HCT116 (cell line): ENCODE results near the gene UBE2G2. TPM values are rescaled to one million over a fixed set of nuclear protein-coding genes. Genes with fewer than 3 reads are reported as not detected.

Source experiments
- ATAC-seq: fragments of 200-7000 bp; cut with Tn5 transposase; 2 replicates; pipeline ENCODE4 v1.9.1; 2020; ENCODE audit warnings: mild to moderate bottlenecking, moderate library complexity
- BruUV-seq: library from RNA; stranded (reverse); fragments of 400-500 nt; replicated peaks from 2 replicates; lab custom pipeline; 2021; lab: Mats Ljungman, UMichigan
- CTCF ChIA-PET: fragments of 300-600 bp; sonication (Branson Sonifier 250); formaldehyde crosslinking; loops from one replicate; lab custom pipeline; 2021; ENCODE audit warnings: antibody characterized with exemption; lab: Charles Lee
- POLR2A ChIA-PET: fragments of 300-600, 350-600 bp; sonication (Branson Sonifier 250); formaldehyde crosslinking; loops from one replicate; lab custom pipeline; 2021; ENCODE audit warnings: antibody characterized with exemption; lab: Charles Lee
- RAD21 ChIA-PET, 2 experiments: fragments of 300-600 bp; sonication (Branson Sonifier 250); formaldehyde crosslinking; loops; one replicate each; lab custom pipeline; 2023; ENCODE audit warnings: low total read pairs in 2 of 2; ENCODE audit not compliant: uncharacterized antibody in 2 of 2, unreplicated experiment in 2 of 2, low non-redundant PET in 1 of 2; lab: Charles Lee
- DNase-seq: peaks from one replicate; pipeline ENCODE4 v3.0.0-alpha.2; 2010; ENCODE audit warnings: low read depth, low spot score
- H2AFZ ChIP-seq: fragments of 200-600 bp; shearing (Covaris generic), sonication (generic); 2 replicates; pipeline ENCODE4 v1.6.1; 2017; ENCODE audit warnings: low read depth, mixed run types, mixed read lengths, antibody characterized with exemption, low read length; ENCODE audit not compliant: poor library complexity, severe bottlenecking
- H3K27ac ChIP-seq: 2 replicates; pipeline ENCODE4 v1.5.1; 2012; ENCODE audit warnings: low read depth, low read length
- H3K27me3 ChIP-seq: fragments of 200-600 bp; sonication (generic); 2 replicates; pipeline ENCODE4 v1.6.1; 2016; ENCODE audit warnings: mixed run types, low read length, mixed read lengths; ENCODE audit not compliant: insufficient read depth
- H3K36me3 ChIP-seq, 2 experiments: fragments of 200-500 bp in 1 of 2; fragments of 200-600 bp in 1 of 2; sonication (Bioruptor generic) in 1 of 2; sonication (generic) in 1 of 2; 2 replicates each; pipeline versions ENCODE4 v1.5.1 to v1.6.1; 2014 to 2016; ENCODE audit warnings: low read length in 2 of 2, inconsistent platforms in 1 of 2, mixed read lengths in 1 of 2, mixed run types in 1 of 2; ENCODE audit not compliant: insufficient read depth in 2 of 2, control insufficient read depth in 1 of 2
- H3K4me1 ChIP-seq, 2 experiments: fragments of 200-600 bp in 1 of 2; sonication (generic) in 1 of 2; 2 replicates each; pipeline versions ENCODE4 v1.5.1 to v1.6.1; 2012 to 2017; ENCODE audit warnings: low read length in 2 of 2, inconsistent platforms in 1 of 2, mild to moderate bottlenecking in 1 of 2, mixed read lengths in 1 of 2, mixed run types in 1 of 2, moderate library complexity in 1 of 2; ENCODE audit not compliant: insufficient read depth in 2 of 2, control insufficient read depth in 1 of 2
- H3K4me2 ChIP-seq: fragments of 200-600 bp; sonication (generic); 2 replicates; pipeline ENCODE4 v1.6.1; 2017; ENCODE audit warnings: mixed run types, low read length, mixed read lengths
- H3K4me3 ChIP-seq, 2 experiments: fragments of 200-600 bp in 1 of 2; sonication (generic) in 1 of 2; replicated peaks in 1 of 2; 2 replicates each; pipeline ENCODE4 v1.5.1; 2011 to 2016; ENCODE audit warnings: low read length in 2 of 2, control low read depth in 1 of 2, low read depth in 1 of 2, mild to moderate bottlenecking in 1 of 2, mixed read lengths in 1 of 2, mixed run types in 1 of 2
- H3K79me2 ChIP-seq: fragments of 200-600 bp; sonication (generic); 2 replicates; pipeline ENCODE4 v1.6.1; 2017; ENCODE audit warnings: mild to moderate bottlenecking, mixed run types, low read length, moderate library complexity, mixed read lengths; ENCODE audit not compliant: insufficient read depth
- H3K9ac ChIP-seq: fragments of 200-600 bp; sonication (generic); 2 replicates; pipeline ENCODE4 v1.6.1; 2016; ENCODE audit warnings: low read length, mixed read lengths
- H3K9me2 ChIP-seq: fragments of 200-600 bp; sonication (generic), shearing (Covaris generic); 2 replicates; pipeline ENCODE4 v1.6.1; 2017; ENCODE audit warnings: mixed run types, mild to moderate bottlenecking, moderate library complexity; ENCODE audit not compliant: insufficient read depth
- H3K9me3 ChIP-seq, 2 experiments: fragments of 200-500 bp in 1 of 2; fragments of 200-600 bp in 1 of 2; sonication (Bioruptor generic) in 1 of 2; sonication (generic) in 1 of 2; 2 replicates each; pipeline ENCODE4 v1.6.1; 2014 to 2017; ENCODE audit warnings: low read length in 2 of 2, mixed read lengths in 2 of 2, inconsistent platforms in 1 of 2, low read depth in 1 of 2, mild to moderate bottlenecking in 1 of 2, mixed run types in 1 of 2, moderate library complexity in 1 of 2; ENCODE audit not compliant: control insufficient read depth in 1 of 2, insufficient read depth in 1 of 2
- H4K20me1 ChIP-seq: fragments of 200-600 bp; sonication (generic), shearing (Covaris generic); 2 replicates; pipeline ENCODE4 v1.6.1; 2017; ENCODE audit warnings: mixed run types, mild to moderate bottlenecking, moderate library complexity; ENCODE audit not compliant: insufficient read depth
- CBX3 ChIP-seq: IDR thresholded peaks from 2 replicates; pipeline ENCODE4 v1.6.1; 2012; ENCODE audit warnings: low read depth
- CTCF ChIP-seq, 3 experiments: fragments of 200-600 bp in 1 of 3; sonication (generic) in 1 of 3; IDR thresholded peaks in 2 of 3; conservative IDR thresholded peaks in 1 of 3; 2 replicates each; pipeline ENCODE4 v1.5.1; 2012 to 2017; ENCODE audit warnings: low read depth in 2 of 3, low read length in 2 of 3, antibody characterized with exemption in 1 of 3, borderline replicate concordance in 1 of 3, control low read depth in 1 of 3, mild to moderate bottlenecking in 1 of 3, mixed read lengths in 1 of 3, mixed run types in 1 of 3, moderate library complexity in 1 of 3; ENCODE audit not compliant: insufficient read depth in 1 of 3
- EZH2phosphoT487 ChIP-seq: fragments of 200-600 bp; IDR thresholded peaks from 2 replicates; pipeline ENCODE4 v1.6.1; 2018; ENCODE audit warnings: antibody characterized with exemption, borderline replicate concordance
- MAX ChIP-seq: IDR thresholded peaks from 2 replicates; pipeline ENCODE4 v1.6.1; 2012
- POLR2AphosphoS5 ChIP-seq: IDR thresholded peaks from 2 replicates; pipeline ENCODE4 v1.6.1; 2011; ENCODE audit warnings: mild to moderate bottlenecking, low read depth, low read length, moderate library complexity
- SP1 ChIP-seq: IDR thresholded peaks from 2 replicates; pipeline ENCODE4 v1.6.1; 2012; ENCODE audit warnings: low read depth
- SRF ChIP-seq: IDR thresholded peaks from 2 replicates; pipeline ENCODE4 v1.6.1; 2012; ENCODE audit warnings: low read depth
- TCF7L2 ChIP-seq: IDR thresholded peaks from 2 replicates; pipeline ENCODE4 v1.7.0; 2011; ENCODE audit warnings: borderline replicate concordance, inconsistent platforms; ENCODE audit not compliant: insufficient read depth, insufficient read length; ENCODE audit errors: extremely low read depth
- YY1 ChIP-seq: IDR thresholded peaks from 2 replicates; pipeline ENCODE4 v1.6.1; 2011; ENCODE audit warnings: low read length, low read depth, moderate library complexity, mild to moderate bottlenecking; ENCODE audit not compliant: insufficient replicate concordance; ENCODE audit errors: extremely low read depth
- ZFX ChIP-seq: fragments of 450-650 bp; IDR thresholded peaks from 2 replicates; pipeline ENCODE4 v1.6.1; 2017
- intact Hi-C: fragments of 100-400 bp; cut with micrococcal nuclease; formaldehyde crosslinking; loops from 2 replicates; pipeline ENCODE4 v1.10.0; 2022
- total RNA-seq: library from RNA; stranded (reverse); gene quantifications from one replicate; pipeline ENCODE4 v1.2.1, GENCODE V29; 2021; ENCODE audit not compliant: unreplicated experiment
- TF ChIP-seq, protein P1 (sequence below): IDR thresholded peaks from 2 replicates; pipeline ENCODE4 v1.6.1; 2012; ENCODE audit warnings: low read depth
- TF ChIP-seq, protein P2 (sequence below): IDR thresholded peaks from 2 replicates; pipeline ENCODE4 v1.6.1; 2012

Gene UBE2G2
- total RNA-seq, 1 experiment from 2014 or later, result 86.5 TPM

GRCh38 chr21:44842721-44843445 is 41.3 kb upstream of the UBE2G2 start (continued):
- no peak for TF ChIP-seq TCF7L2

DNA sequence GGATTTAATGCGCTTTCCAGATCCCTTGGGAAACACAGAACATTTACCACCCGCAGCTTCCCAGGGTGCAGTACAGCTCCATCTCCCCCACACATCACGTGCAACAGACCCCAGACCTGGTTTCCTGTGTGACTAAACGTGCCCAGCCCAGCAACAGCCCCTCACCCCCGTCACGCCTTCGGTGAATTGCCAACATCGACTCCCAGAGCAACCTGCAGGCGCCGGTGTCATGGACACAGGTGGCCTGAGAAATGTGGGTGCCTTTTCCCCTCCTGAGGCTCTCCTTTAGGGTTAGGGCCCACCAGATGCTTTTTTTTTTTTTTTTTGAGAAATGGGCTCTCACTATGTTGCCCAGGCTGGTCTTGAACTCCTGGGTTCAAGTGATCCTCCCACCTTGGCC is 40.5 kb upstream of the UBE2G2 start:
- no peak overlapping the region for H3K9ac ChIP-seq
- H3K27me3 ChIP-seq, result no peaks in the 10 kb centered on the region
- no peaks in the 10 kb centered on the region for H3K9me2 ChIP-seq
- DNase-seq (no peak), ATAC-seq (no peak)
- H4K20me1 ChIP-seq, result no peaks in the 10 kb centered on the region
- H3K4me2 ChIP-seq, result no peak overlapping the region
- intact Hi-C loops, result no loop called here
- H3K79me2 ChIP-seq, result no peaks in the 10 kb centered on the region
- CTCF ChIA-PET, result no interaction called here
- H3K27ac ChIP-seq, result no peak overlapping the region
- BruUV-seq, result no TSS peak
- no peaks in the 10 kb centered on the region for H3K9me3 ChIP-seq
- H3K4me3 ChIP-seq, result no peak overlapping the region
- RAD21 ChIA-PET, result no interaction called here
- TF ChIP-seq SP1, result no peak
- H2AFZ ChIP-seq, result no peak overlapping the region
- H3K4me1 ChIP-seq, result peaks cover 10 to 20% of the 10 kb centered on the region in 2 experiments; a peak in 3 of 4 replicates
- POLR2A ChIA-PET, result no interaction called here
- H3K36me3 ChIP-seq, result no peaks in the 10 kb centered on the region

- Histone ChIP-seq H3K27ac (no peak overlapping the region), H4K20me1 (no peaks in the 10 kb centered on the region), H3K79me2 (no peaks in the 10 kb centered on the region), H3K36me3 (no peaks in the 10 kb centered on the region), H3K4me2 (no peak overlapping the region), H2AFZ (no peak overlapping the region), H3K27me3 (no peaks in the 10 kb centered on the region), H3K4me3 (no peak overlapping the region), H3K9ac (no peak overlapping the region), H3K9me2 (no peaks in the 10 kb centered on the region), H3K9me3 (no peaks in the 10 kb centered on the region), H3K4me1 (peaks cover 7 to 16% of the 10 kb centered on the region in 2 experiments; a peak in 3 of 4 replicates)
- BruUV-seq, result no TSS peak
- intact Hi-C loops, result no loop called here
- ChIA-PET RAD21 (no interaction called here), CTCF (no interaction called here), POLR2A (no interaction called here)
- ATAC-seq (no peak), DNase-seq (no peak)
- TF ChIP-seq, protein P1, sequence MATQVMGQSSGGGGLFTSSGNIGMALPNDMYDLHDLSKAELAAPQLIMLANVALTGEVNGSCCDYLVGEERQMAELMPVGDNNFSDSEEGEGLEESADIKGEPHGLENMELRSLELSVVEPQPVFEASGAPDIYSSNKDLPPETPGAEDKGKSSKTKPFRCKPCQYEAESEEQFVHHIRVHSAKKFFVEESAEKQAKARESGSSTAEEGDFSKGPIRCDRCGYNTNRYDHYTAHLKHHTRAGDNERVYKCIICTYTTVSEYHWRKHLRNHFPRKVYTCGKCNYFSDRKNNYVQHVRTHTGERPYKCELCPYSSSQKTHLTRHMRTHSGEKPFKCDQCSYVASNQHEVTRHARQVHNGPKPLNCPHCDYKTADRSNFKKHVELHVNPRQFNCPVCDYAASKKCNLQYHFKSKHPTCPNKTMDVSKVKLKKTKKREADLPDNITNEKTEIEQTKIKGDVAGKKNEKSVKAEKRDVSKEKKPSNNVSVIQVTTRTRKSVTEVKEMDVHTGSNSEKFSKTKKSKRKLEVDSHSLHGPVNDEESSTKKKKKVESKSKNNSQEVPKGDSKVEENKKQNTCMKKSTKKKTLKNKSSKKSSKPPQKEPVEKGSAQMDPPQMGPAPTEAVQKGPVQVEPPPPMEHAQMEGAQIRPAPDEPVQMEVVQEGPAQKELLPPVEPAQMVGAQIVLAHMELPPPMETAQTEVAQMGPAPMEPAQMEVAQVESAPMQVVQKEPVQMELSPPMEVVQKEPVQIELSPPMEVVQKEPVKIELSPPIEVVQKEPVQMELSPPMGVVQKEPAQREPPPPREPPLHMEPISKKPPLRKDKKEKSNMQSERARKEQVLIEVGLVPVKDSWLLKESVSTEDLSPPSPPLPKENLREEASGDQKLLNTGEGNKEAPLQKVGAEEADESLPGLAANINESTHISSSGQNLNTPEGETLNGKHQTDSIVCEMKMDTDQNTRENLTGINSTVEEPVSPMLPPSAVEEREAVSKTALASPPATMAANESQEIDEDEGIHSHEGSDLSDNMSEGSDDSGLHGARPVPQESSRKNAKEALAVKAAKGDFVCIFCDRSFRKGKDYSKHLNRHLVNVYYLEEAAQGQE, result no peak
- TF ChIP-seq, protein P2, sequence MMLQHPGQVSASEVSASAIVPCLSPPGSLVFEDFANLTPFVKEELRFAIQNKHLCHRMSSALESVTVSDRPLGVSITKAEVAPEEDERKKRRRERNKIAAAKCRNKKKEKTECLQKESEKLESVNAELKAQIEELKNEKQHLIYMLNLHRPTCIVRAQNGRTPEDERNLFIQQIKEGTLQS, result no peak
- no peak for TF ChIP-seq POLR2AphosphoS5
- TF ChIP-seq YY1, result no peak
- TF ChIP-seq CBX3, result no peak
- no peak for TF ChIP-seq ZFX
- no peak for TF ChIP-seq CTCF (IDR thresholded peaks at IDR 0.05 in 2 of 3, conservative IDR thresholded peaks at IDR 0.05 in 1 of 3; ENCODE audit: borderline replicate concordance in 1 of 3, insufficient read depth in 1 of 3, low read depth in 2 of 3, low read length in 2 of 3)
- TF ChIP-seq MAX, result no peak
- TF ChIP-seq EZH2phosphoT487, result no peak
- no peak for TF ChIP-seq SRF
These were observed 39.2 kb upstream of the UBE2G2 start for GRCh38 chr21:44840771-44841170.
